Embryonic facial prominence (tissue), 1 donor: ENCODE measurements around the gene ADAMTS4.

Experiments
- DNase-seq: peaks from one replicate; pipeline ENCODE4 v3.0.0-alpha.2; 2016; ENCODE audit errors: extremely low spot score

The ADAMTS4 gene

DNA sequence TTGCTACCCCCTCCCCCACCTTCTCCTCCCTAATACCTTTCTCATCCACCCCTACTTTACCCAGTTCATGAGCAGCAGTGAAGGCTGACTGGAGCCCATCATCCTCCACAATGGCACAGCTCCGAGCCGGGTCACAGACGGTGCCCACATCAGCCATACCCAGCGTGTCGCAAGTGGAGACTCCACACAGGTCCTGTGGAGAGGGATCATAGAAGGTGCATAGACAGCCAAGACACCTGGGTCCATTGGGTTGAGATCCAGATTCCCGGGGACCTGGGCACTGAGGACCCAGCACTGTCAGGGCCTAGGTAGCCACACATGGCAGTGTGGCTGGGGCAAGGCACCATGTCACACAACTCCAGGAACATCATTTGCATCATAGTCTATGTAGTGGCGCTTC lies 2.7 kb downstream of the ADAMTS4 start:
- no peak for DNase-seq

DNA sequence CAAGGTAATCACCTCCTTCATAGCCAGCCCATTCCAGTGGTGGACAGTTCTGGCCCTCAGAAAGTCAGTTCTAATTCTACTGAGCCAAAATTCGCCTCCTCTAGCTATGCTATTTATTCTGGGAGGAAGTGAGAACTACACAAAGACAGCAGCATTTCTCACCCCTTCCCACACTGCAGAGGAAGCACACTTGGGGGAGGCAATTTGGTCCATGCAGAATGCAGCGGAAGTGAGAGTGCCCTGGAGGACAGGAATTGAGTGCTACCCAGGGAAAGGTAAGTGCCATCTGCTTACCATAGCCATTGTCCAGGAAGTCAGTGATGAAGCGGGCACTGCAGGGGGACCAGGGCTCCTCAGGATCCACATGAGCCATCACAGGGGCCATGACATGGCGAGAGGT lies 3.7 kb downstream of the ADAMTS4 start:
- DNase-seq = no peak

DNA sequence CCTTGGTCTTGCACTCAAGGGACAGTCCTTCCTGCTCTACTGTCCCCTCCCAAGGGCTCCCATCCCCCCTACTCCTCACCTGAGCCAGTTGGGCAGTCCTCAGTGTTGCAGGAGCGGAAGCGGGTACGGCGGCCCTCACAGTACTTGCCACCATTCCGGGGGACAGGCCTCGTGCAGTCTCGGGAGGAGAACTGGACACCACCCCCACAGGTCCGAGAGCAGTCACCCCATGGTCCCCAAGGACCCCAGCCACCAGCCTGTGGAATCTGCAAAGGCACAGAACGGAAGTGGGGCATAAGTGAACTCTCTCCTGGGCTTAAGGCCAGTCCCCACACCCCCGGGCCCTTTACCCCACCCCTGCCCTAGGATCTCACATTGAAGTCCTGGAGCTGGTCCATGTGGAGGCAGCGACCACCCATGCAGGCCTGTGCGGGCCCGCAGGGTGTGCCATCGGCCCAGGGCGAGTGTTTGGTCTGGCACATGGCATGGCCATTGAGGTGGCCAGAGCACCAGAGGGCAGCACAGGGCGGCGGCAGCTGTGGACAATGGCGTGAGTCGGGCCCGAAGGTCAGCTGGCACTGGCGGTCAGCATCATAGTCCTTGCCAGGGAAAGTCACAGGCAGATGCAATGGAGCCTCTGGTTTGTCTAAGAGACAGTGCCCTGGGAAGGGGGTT lies 5.2 kb downstream of the ADAMTS4 start:
- no peak for DNase-seq

DNA sequence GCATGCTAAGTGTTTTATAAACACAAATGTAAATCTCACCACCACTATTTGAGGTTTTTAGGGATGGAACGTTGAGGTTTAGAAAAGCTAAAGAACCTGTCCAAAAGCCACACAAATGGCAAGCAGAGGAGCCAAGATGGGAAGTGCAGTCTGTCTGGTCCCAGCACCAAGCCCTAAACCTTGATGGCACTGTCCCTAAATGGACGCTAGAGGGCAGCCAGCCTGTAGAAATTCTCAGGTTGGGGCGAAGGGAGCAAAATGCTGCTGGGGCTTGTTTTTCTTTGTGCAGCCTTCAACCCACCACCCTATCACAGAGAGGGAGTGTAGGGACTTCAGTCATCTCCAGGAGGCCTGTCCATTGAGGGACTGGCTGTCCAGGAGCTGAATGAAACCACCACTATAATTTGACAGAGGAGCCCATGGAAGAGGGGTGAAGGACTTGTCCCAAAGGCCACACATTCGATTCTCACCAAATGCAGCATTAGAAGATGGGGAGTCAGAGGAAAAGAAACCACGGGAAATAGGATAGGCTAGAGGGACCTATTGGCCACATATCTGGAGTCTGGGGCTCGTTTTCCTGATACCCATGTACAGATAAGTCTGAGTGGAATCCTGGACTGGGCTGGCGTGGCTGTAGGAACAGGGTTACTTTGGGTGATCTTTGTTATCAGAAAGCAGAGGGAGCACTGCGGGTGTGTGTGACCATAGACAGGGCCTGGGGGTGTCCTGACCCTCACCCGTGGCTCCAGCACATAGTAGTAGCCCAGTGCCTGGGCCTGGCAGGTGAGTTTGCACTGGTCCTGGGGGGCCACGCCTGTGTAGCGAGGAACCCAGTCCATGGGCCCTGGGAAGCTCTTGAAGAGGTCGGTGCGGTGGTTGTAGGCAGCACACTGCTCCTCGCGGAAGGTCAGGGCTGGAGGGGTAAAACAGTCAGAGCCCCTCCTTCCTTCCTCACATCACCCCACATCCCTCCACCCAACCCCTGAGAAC lies 6.1 kb downstream of the ADAMTS4 start:
- DNase-seq = no peak

DNA sequence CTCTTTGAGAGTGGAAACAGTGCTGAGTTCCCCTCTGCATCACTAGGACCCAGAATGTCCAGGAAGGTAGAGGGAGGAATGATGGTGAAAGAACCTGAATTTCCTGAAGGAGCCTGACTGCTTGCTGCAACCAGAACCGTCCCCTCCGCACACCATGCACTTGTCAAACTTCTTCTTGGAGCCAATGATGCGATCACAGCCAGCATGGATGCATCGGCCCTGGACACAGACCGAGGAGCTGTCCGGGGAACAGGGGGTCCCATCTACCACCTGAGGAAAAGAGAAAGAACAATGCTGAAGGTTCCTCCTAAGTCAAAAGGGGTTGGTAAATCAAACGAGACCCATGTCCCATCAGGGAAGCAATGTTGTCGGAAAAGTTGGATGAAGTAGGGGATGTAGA lies 6.9 kb downstream of the ADAMTS4 start:
- DNase-seq = no peak

DNA sequence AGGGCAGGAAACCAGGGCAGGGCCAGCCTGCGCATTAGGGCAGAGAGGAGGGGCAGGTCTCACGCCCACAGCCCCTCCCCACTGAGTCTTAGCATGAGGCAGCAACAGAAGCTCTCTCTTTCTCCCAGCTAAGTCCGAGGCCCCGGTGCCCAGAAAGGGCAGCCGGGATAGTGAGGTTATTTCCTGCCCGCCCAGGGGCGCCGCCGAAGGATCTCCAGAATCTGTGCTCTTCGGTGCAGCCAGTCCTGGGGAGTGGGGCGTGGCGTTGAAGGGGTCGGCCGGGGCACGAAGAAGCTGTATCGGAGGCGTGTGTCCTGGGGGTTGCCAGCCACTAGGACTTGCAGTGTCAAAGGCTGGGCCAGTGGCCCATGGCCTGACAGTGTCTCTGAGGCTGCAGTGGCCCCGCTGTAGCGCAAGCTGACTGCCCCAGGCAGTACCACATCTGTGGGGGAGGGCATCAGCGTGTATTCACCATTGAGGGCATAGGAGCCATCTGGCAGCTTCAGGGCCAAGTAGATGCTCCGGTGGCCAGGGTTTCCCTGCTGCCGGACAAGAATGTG lies 7.8 kb downstream of the ADAMTS4 start:
- DNase-seq = no peak

DNA sequence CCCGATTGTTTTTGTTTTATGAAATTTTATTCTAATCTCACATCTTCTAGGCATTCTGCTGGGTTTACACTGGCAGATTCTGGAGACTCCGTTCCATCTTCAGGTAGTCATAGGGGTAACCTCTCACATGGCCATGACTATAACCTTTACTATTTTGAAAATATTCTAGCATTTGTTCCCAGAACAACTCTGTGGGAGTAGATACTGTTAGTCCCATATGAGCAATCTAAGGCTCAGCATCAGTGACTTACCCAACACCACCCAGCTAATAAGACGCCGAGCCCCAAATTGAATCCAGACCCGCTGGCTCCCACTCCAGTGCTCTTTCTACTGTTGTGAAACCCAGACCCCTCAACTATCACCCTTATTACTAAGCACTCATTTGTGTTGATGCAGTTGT lies 9.8 kb downstream of the ADAMTS4 start:
- DNase-seq = no peak

DNA sequence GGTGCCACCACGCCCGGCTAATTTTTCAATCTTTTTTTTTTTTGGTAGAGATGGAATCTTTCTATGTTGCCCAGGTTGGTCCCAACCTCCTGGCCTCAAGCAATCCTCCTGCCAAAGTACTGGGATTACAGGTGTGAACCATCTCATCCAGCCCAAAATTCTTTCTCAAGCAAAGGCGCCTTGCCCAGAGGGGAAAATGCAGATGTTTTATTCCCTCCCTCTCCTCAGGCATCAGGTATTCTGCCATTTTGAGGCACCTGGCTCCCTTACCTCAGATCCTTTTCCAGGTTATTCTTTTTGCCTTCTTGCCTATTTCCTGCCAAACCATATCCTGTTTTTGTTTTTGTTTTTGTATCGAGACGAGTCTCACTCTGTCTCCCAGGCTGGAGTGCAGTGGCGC lies 10.5 kb downstream of the ADAMTS4 start:
- DNase-seq = no peak

DNA sequence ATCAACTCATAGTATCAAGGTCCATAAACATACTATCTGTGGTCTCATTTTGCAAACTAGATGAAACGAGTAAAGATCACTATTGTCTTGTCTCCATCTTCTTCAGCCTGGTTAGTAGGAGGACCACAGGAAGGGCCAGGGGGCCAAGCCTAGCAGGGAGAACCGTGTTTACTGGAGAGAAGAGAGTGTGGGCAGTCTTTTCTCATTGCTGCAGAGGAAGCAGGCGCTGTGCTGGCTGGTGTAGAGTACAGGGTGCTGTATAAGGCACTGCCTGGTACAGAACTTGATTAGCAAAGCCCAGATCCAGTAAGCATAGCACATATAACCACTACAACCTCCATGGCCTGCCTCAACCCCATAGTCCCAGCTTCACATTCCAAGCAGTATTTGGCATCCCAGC lies 11.5 kb downstream of the ADAMTS4 start:
- DNase-seq = no peak

DNA sequence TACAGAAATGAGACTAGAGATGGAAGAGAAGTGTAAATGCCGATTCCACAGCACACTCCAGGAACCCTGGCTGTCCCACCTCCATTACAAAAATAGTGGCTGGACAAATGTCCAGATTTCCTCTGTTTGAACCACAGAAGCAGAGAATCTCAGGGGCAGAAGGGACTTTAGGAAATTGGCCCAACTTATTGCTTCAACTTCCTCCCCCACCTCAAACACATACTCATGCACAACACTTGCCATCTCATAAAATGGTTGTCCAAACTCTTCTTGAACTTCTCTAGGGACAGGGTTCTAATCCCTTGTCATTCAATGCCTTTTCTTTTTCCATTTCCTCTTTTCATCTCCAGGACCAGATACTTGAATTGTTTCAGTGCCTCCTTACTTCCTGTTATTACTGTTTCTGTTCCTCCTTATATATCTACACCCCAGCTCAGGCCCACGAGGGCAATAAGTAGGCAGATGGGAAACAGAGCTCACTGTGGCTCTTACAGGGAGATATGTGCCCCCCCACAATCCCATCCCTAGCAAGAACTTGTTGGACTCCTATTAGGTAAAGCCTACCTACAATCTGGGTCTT lies 13.0 kb downstream of the ADAMTS4 start:
- DNase-seq = no peak

DNA sequence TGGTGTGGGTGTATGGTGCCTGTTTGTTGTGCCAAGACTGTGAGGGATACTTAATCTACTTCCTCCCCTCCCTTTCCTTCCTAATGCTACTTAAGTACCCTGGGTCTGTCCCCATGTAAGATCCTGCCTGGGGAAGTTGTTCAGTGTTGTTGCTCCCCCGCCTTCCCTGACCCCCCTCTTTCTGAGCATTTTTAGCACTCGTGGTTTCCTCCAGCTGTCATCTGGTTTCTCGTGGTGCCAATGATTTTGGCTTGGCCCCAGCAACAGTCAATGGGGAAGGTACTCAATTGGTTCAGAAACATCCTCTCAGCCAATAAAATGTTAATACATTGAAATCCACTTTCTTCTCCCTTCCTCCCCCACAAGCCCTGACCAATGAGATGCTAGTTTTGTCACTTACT lies 13.6 kb downstream of the ADAMTS4 start:
- no peak for DNase-seq

DNA sequence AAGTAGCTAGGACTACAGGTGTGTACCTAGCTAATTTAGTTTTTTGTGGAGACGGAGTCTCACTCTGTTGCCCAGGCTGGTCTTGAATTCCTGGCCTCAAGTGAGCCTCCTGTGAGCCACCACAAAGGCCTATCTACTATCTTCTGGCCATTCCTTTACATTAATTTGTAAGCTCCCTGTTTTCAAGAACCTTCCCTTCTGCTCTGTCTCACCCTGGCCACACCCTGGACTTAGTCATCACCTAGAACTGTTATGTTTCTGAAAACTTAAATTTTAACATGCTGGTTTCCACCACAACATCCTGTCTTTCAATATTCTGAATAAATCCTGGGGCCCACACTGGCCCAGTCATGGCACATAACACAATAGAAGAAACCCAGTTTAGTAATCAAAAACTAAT lies 16.6 kb downstream of the ADAMTS4 start:
- no peak for DNase-seq

DNA sequence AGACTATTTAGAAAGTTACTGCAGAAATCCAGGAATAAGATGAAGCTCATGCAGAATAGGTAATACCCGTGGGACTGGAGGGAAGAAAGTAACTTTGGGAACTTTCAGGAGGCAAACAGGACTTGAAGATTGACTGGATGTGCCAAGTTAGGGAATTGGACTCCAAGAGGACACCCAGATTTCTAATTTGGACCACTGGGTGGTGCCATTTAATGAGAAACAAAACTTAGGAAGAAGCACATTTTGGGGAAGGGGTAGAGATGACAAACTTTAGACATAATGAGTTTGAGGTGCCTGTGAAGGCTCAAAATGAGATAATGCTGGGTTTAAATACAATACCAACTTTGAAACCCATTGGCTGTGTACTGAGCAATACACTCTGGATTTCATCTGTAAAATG lies 18.2 kb downstream of the ADAMTS4 start:
- DNase-seq = no peak

DNA sequence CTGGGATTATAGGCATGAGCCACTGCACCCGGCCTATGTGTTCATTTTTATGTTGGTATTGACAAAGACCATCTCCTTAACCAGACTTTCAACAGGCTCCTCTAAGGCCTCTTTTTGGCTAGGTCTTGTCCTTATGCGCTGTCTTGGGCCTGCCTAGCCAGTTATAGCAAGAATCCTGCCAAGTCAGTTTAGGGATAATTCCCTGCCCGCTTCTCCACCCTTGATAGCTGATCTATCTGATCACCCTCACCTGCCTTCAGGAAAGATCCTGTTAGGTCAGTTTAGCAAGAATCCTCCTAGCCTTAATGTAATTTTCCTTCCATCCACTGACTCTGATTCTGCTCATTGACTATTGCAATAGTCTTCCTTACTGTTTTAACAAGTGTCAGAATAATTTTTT lies 19.2 kb downstream of the ADAMTS4 start:
- DNase-seq = no peak

DNA sequence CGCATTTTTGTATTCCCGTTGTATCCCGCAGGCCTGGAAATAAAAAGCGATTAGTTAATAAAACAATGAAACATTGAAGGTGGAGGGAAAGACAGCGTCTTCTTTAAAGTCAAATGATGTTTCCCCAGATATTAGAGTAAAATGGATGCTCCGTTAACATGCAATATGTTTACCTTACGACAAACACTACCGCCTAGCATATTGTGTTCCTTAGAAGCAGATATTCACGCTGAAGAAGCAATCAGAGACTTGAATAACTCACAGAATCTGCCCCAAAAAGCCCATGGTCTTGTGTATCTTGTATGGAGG lies 21.0 kb downstream of the ADAMTS4 start:
- DNase-seq = no peak

DNA sequence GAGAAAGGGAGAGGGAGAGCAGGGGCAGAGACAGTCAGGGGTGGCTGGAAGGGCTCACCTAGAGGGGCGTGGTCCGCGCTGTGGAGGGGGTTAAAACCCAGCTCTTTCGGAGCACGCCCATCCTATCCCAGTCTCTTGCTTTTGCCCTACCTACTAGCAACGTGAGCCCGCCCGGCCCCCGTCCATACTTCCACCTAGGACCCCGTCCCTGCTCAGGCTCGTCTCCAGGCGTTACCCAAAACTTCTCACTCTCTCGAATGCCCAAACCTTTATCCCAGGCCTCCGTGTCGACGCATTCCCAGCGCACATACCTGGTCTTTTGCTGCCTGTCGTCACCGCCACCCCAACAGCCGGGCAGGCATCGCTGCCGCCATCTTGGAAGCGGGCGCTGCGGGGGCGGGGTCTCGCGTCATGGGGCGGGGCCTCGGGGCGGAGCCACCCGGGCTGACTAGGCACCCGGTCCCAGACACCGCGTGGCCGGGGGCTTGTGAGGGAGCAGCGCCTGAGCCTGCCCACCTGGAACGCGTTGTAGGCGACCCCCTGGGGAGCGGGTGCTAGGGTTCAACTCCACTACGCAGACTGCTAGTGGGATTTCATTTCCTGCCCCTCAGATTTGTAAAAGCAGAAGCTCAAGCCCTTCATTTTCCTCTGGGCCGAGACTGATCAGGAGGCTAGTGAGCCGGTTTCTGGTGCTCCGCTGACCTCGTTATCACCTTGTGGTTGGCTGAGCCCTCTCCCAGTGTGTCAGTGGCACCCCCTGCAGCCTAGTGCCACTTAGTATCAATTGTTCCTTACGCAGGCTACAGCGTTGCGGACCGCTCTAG lies 21.5 kb downstream of the ADAMTS4 start, which contains the start of gene B4GALT3:
B4GALT3 (minus strand) TSS at position 396 of the 824 bp plus-strand sequence. CDS start 1,447 bp downstream, outside the sequence.
- DNase-seq = peak; percentile 67

DNA sequence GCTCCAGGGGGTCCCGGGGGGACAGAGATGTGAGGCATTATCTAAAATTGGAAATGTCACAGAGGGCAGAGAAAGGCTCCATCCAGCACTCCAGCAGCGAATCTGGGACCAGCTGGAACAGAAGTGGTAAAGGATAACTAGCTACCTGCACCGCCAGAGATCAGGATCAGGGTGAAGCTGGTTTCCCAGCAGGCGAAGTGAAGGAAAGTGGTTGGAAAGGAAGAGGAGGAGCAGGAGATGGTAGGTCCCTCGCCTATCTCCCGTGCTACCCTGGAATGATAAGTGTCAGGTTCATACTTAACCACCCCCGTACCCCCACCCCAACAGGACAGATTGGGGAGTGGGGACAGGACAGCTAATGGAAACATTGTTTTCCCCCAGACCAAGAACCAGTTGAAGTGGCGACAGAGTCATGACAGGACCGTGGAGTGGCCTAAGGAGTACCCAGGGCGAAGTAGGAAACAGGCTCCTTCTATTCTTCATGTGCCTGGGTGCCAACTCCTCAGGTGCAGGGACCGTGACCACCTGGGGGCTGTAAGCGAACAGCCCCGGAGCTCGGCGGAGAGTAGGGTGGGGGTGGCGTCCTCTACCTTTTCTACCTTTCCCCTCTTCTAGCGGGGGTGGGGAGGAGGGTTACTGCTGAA lies 22.3 kb downstream of the ADAMTS4 start:
- no peak for DNase-seq

DNA sequence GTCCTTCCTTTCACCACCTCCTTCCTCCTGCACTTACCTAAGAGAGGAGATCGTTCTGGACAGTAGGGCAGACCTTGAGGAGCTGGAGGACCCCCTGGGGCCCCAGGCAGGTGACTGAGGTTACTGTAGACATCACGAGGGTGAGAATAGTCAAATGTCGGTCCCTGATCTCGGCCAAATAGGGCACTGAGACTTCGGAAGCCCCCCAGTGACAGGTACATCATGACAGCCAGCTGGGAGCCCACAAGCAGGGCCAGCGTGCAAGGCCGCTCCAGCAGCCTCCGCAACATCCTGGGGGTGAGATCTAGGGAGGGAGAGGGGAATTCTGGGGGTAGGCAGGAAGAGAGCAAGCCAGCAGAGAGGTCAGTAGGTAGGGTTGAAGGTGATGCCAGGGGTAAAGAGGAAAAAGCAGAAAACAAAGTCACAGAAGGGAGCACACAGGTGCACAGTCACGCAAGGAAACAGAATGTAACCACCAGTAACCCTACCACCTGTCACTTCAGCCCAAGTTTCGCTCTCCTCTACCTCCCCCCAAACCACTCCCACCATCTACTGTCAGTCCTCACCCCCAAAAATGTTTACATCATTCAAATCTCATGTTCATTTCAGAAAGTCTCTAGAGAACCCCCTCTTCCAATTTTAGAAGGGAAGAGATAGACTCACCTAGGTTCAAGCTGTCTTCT lies 22.9 kb downstream of the ADAMTS4 start:
- no peak for DNase-seq

DNA sequence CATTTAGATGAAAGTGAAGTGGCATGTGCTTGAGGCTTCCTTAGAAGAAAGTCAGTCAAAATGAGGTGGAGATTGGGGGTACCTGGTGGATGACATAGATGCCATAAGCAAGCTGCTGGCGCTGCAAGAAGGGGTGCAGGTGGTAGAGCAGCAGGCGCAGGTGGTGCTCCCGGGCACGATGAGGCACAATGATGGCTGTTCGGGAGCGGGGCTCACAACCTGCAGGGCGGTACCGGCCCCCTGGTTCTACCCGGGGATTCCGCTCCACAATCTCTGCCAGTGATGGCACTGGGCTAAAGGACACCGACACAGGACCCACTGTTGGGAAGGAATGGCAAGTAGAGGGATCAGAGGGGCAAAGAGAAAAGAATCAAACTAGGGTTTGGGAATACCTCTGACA lies 23.9 kb downstream of the ADAMTS4 start:
- no peak for DNase-seq

DNA sequence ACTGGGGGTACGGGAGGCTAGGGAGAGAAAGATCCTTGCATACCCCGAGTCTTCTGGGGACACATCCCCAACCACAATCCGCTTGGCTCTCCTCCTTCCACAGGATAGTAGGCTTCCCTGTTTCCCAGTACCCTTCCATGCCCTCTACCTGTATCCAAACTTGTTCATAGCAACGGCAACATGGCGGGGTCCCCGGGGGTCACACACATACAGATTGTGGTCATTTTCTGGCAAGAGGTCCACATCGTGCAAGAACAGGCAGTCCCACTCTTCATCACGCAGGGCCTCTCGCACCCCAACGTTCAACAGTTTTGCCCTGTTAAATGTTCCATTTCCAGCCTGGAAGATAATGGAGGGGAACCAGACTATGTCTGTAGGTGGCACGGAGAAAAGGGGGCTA lies 25.1 kb downstream of the ADAMTS4 start:
- DNase-seq = no peak
